Loucy (cell line): ENCODE results near the gene IPO9.

Experiments used
- H2AFZ ChIP-seq: fragments of 200-600 bp; sonication (generic); 2 replicates; pipeline ENCODE4 v1.6.0; 2016; ENCODE audit warnings: antibody characterized with exemption, mild to moderate bottlenecking, low read length, moderate library complexity
- H3F3A ChIP-seq: fragments of 200-600 bp; 2 replicates; pipeline ENCODE4 v1.6.0; 2016; ENCODE audit warnings: antibody characterized with exemption, low read depth, mild to moderate bottlenecking
- H3K27me3 ChIP-seq: fragments of 200-600 bp; sonication (generic); 2 replicates; pipeline ENCODE4 v1.6.1; 2014; ENCODE audit warnings: low read length, mild to moderate bottlenecking; ENCODE audit not compliant: insufficient read depth, poor library complexity, severe bottlenecking
- H3K36me3 ChIP-seq: fragments of 200-600 bp; sonication (generic); 2 replicates; pipeline ENCODE4 v1.6.1; 2016; ENCODE audit warnings: low read length; ENCODE audit not compliant: insufficient read depth
- H3K4me1 ChIP-seq: fragments of 200-600 bp; sonication (generic); 2 replicates; pipeline ENCODE4 v1.5.1; 2014; ENCODE audit warnings: low read length, mild to moderate bottlenecking; ENCODE audit not compliant: insufficient read depth, poor library complexity, severe bottlenecking
- H3K4me2 ChIP-seq: fragments of 200-600 bp; sonication (generic); 2 replicates; pipeline ENCODE4 v1.6.0; 2014; ENCODE audit warnings: antibody characterized with exemption, low read length, low read depth, mild to moderate bottlenecking; ENCODE audit not compliant: poor library complexity, severe bottlenecking
- H3K4me3 ChIP-seq: fragments of 200-600 bp; sonication (generic); 2 replicates; pipeline ENCODE4 v1.5.1; 2014; ENCODE audit warnings: low read length, mild to moderate bottlenecking, mixed read lengths; ENCODE audit not compliant: poor library complexity, severe bottlenecking
- H3K79me2 ChIP-seq: fragments of 200-600 bp; sonication (generic); 2 replicates; pipeline ENCODE4 v1.6.1; 2014; ENCODE audit warnings: low read length; ENCODE audit not compliant: insufficient read depth
- H3K9ac ChIP-seq: fragments of 200-600 bp; sonication (generic); 2 replicates; pipeline ENCODE4 v1.6.0; 2014; ENCODE audit warnings: mild to moderate bottlenecking, low read depth, low read length, moderate library complexity; ENCODE audit not compliant: poor library complexity, severe bottlenecking
- H3K9me2 ChIP-seq: fragments of 200-600 bp; sonication (generic); replicated peaks from 2 replicates; pipeline ENCODE4 v1.6.1; 2016; ENCODE audit warnings: low read depth, low read length, mixed read lengths
- H3K9me3 ChIP-seq: fragments of 200-600 bp; sonication (generic); 2 replicates; pipeline ENCODE4 v1.6.1; 2014; ENCODE audit warnings: mild to moderate bottlenecking, antibody characterized with exemption, low read length, low read depth; ENCODE audit not compliant: insufficient read depth
- H4K20me1 ChIP-seq: fragments of 200-600 bp; sonication (generic); 2 replicates; pipeline ENCODE4 v1.6.0; 2014; ENCODE audit warnings: antibody characterized with exemption, low read length, mild to moderate bottlenecking; ENCODE audit not compliant: insufficient read depth, poor library complexity, severe bottlenecking
- EZH2phosphoT487 ChIP-seq: fragments of 200-600 bp; IDR thresholded peaks from 2 replicates; pipeline ENCODE4 v1.6.1; 2018; ENCODE audit warnings: antibody characterized with exemption, mild to moderate bottlenecking, moderate library complexity, borderline replicate concordance
- TF ChIP-seq, protein P1 (sequence below): fragments of 200-600 bp; sonication (generic); conservative IDR thresholded peaks from 2 replicates; pipeline ENCODE4 v1.5.1; 2014; ENCODE audit warnings: mild to moderate bottlenecking, antibody characterized with exemption, low read length

Gene IPO9

DNA sequence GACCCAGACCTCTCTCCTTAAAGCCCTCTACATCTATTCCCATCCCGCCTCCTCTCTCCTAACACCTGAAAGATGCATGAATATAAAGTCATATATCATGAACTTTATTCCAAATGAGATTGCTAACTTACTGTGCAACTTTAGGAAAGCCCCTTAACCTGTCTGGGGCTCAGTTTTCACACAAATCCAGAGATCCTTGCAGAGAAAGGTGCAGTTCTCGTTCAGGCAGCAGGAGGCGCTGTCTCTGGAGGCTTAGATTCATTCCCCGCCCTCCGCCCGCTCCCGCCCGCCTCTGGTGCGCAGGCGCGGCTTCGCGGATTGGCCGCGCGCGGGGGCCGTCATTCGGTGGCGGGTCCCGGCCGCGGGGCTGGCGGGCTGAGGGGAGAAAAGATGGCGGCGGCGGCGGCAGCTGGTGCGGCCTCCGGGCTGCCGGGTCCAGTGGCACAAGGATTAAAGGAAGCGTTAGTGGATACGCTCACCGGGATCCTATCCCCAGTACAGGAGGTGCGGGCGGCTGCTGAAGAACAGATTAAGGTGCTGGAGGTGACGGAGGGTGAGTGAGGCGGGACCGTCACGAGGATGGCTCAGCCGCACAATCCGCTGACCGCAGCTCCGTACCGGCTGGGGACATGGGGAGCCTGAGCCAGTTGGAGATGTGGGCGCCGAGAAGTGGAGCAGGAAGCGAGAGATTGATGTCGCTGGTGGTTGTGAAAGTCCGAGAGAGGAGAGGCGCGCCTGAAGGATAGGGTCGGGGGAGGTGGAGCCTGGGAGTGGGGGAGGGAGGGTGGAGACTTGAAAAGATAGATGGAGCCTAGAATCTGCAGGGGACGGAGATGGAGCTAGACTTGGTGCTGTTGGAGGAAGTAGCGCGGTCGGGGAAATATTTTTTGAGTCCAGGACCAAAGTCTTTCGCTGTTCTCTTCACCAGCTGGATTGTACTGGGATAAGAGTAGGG lies at the start of gene IPO9:
IPO9 (plus strand) TSS at position 338 of the 955 bp plus-strand sequence; CDS start at position 391, 53 bp downstream.
- peaks cover 51% of the 10 kb centered on the region for H3K79me2 ChIP-seq
- no peaks in the 10 kb centered on the region for H3F3A ChIP-seq
- no peaks in the 10 kb centered on the region for H3K36me3 ChIP-seq
- peaks cover 45% of the 10 kb centered on the region for H4K20me1 ChIP-seq
- peak within 1 kb of the TSS; percentile 95 for H2AFZ ChIP-seq
- H3K4me3 ChIP-seq = peak within 1 kb of the TSS; percentile 87
- no peaks in the 10 kb centered on the region for H3K9me2 ChIP-seq
- H3K27me3 ChIP-seq = peaks cover 4% of the 10 kb centered on the region
- H3K9me3 ChIP-seq = no peaks in the 10 kb centered on the region
- peaks cover 43% of the 10 kb centered on the region for H3K4me1 ChIP-seq
- peak within 1 kb of the TSS; percentile 94 for H3K9ac ChIP-seq
- no peak for TF ChIP-seq EZH2phosphoT487
- TF ChIP-seq, protein P1, sequence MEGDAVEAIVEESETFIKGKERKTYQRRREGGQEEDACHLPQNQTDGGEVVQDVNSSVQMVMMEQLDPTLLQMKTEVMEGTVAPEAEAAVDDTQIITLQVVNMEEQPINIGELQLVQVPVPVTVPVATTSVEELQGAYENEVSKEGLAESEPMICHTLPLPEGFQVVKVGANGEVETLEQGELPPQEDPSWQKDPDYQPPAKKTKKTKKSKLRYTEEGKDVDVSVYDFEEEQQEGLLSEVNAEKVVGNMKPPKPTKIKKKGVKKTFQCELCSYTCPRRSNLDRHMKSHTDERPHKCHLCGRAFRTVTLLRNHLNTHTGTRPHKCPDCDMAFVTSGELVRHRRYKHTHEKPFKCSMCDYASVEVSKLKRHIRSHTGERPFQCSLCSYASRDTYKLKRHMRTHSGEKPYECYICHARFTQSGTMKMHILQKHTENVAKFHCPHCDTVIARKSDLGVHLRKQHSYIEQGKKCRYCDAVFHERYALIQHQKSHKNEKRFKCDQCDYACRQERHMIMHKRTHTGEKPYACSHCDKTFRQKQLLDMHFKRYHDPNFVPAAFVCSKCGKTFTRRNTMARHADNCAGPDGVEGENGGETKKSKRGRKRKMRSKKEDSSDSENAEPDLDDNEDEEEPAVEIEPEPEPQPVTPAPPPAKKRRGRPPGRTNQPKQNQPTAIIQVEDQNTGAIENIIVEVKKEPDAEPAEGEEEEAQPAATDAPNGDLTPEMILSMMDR = peak; percentile 90
- peak within 1 kb of the TSS; percentile 82 for H3K4me2 ChIP-seq

DNA sequence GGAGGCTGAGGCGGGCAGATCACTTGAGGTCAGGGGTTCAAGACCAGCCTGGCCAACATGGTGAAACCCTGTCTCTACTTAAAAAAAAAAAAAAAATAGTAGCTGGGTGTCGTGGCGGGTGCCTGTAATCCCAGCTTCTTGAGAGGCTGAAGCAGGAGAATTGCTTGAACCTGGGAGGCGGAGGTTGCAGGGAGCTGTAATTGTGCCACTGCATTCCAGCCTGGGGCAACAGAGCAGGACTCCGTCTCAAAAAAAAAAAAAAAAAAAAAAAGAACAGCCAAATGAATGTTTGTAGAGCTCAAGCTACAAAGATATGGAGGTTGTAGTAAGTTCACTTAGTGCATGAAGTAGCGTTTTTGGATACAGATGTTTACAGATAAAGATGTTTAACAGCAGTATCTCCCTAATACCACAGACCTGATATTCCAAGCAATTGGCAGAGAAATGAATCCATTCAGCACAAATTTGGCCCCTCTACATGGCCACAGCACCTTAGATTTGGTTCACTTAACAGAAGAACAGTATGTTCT lies 49.5 kb upstream of the IPO9 start:
- TF ChIP-seq, protein P1 = no peak
- TF ChIP-seq EZH2phosphoT487 = no peak
- no peaks in the 10 kb centered on the region for H3K27me3 ChIP-seq
- no peaks in the 10 kb centered on the region for H4K20me1 ChIP-seq
- no peak overlapping the region for H3K4me3 ChIP-seq
- H3K4me2 ChIP-seq = no peak overlapping the region
- H2AFZ ChIP-seq = no peak overlapping the region
- no peak overlapping the region for H3K9ac ChIP-seq
- no peaks in the 10 kb centered on the region for H3K9me2 ChIP-seq
- no peaks in the 10 kb centered on the region for H3K4me1 ChIP-seq
- no peaks in the 10 kb centered on the region for H3K9me3 ChIP-seq
- peaks cover 23% of the 10 kb centered on the region; the same call in 1 of the 2 replicates for H3K36me3 ChIP-seq
- H3K79me2 ChIP-seq = no peaks in the 10 kb centered on the region
- no peaks in the 10 kb centered on the region for H3F3A ChIP-seq

DNA sequence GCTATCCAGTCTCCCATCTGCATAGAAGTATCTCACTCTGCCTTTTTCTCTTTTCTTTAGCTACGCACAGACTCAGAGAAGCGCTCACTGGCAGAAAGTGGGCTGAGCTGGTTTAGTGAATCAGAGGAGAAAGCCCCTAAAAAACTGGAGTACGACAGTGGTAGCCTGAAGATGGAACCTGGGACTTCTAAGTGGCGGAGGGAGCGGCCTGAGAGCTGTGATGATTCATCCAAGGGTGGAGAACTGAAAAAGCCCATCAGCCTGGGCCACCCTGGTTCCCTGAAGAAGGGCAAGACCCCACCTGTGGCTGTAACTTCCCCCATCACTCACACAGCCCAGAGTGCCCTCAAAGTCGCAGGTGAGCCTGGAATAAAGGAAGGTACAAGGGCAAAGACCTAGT lies 48.0 kb upstream of the IPO9 start:
- H3K36me3 ChIP-seq = peaks cover 23% of the 10 kb centered on the region; the same call in 1 of the 2 replicates

More for the DNA sequence above, 48.0 kb upstream of the IPO9 start:
- Histone ChIP-seq H3K4me3 (no peak overlapping the region), H4K20me1 (no peaks in the 10 kb centered on the region), H3F3A (no peaks in the 10 kb centered on the region), H3K4me1 (no peaks in the 10 kb centered on the region), H2AFZ (no peak overlapping the region), H3K9ac (no peak overlapping the region), H3K9me3 (no peaks in the 10 kb centered on the region), H3K4me2 (no peak overlapping the region), H3K9me2 (no peaks in the 10 kb centered on the region), H3K79me2 (no peaks in the 10 kb centered on the region), H3K27me3 (no peaks in the 10 kb centered on the region)
- TF ChIP-seq EZH2phosphoT487 = no peak
- TF ChIP-seq, protein P1 = no peak
